HepG2 (cell line): ENCODE measurements around the gene SLC25A10. TPM values are rescaled to one million over a fixed set of nuclear protein-coding genes. Genes with fewer than 3 reads are reported as not detected.
A peak's percentile ranks its signal among the peaks of the same experiment; 100 is the strongest.

Source experiments
- CHD4 ChIP-seq: fragments of 200-600 bp; sonication (generic); IDR thresholded peaks from 2 replicates; pipeline ENCODE4 v1.7.0; 2017; ENCODE audit warnings: mild to moderate bottlenecking, low read length, borderline replicate concordance
- GATAD2A ChIP-seq: IDR thresholded peaks from 2 replicates; pipeline ENCODE4 v1.6.1; 2016
- HBP1 ChIP-seq: IDR thresholded peaks from 2 replicates; pipeline ENCODE4 v1.6.1; 2016; ENCODE audit warnings: low read depth, control low read depth
- HNF1A ChIP-seq, 2 experiments: sonication (generic) in 1 of 2; formaldehyde crosslinking in 1 of 2; IDR thresholded peaks; 2 replicates each; pipeline versions ENCODE4 v1.4.0 to v1.6.1; 2016 to 2020; ENCODE audit warnings: borderline replicate concordance in 1 of 2, low read depth in 1 of 2, mild to moderate bottlenecking in 1 of 2, missing genetic modification reagents in 1 of 2
- HNF4A ChIP-seq: sonication (generic); formaldehyde crosslinking; IDR thresholded peaks from 2 replicates; pipeline ENCODE4 v1.4.0; 2020; ENCODE audit warnings: missing genetic modification reagents
- RAD21 ChIP-seq: fragments of 450-650 bp; formaldehyde crosslinking; IDR thresholded peaks from 2 replicates; pipeline ENCODE4 v1.5.0; 2020; ENCODE audit warnings: mild to moderate bottlenecking
- ZNF687 ChIP-seq: sonication (generic); formaldehyde crosslinking; IDR thresholded peaks from 2 replicates; pipeline ENCODE4 v1.5.1; 2020; ENCODE audit warnings: mild to moderate bottlenecking, missing genetic modification reagents, moderate library complexity
- polyA plus RNA-seq, 8 experiments: library from polyadenylated mRNA; depleted of rRNA in 3 of 8; stranded (reverse) in 7 of 8; unstranded in 1 of 8; fragments of >200 nt; fragmentation: Illumina TruSeq in 4 of 8; extraction: Trizol in 4 of 8; gene quantifications; 2 replicates each; pipeline versions ENCODE4 v1.2.1 to v1.2.3, GENCODE V29; 2011 to 2016; ENCODE audit warnings: low read depth in 4 of 8, missing spikeins in 1 of 8, mixed read lengths in 1 of 8; ENCODE audit not compliant: insufficient read depth in 1 of 8
- total RNA-seq, 5 experiments: library from RNA; depleted of rRNA; stranded (reverse); fragments of >200 nt; fragmentation: Illumina TruSeq; extraction: Trizol; gene quantifications; 2 replicates each; pipeline ENCODE4 v1.2.3, GENCODE V29; 2016; ENCODE audit warnings: low read depth in 1 of 5

SLC25A10 gene
- total and polyA plus RNA-seq, 2 of the 13 experiments (the other 11 are each of a cell fraction or from before 2014, with no cell fraction given), result 46.5 to 140 TPM

GRCh38 chr17:81733507-81734404, 21.7 kb downstream of the SLC25A10 start (continued):
- peak; percentile 67 for TF ChIP-seq GATAD2A (CRISPR knock-in tag)
- 0 out of 2 replicates have a peak, but pooled peaks have one; percentile 39 for TF ChIP-seq HBP1 (CRISPR knock-in tag)
- TF ChIP-seq ZNF687 (CRISPR knock-in tag), result peak; percentile 64; the same call in 1 of the 2 replicates
- no peak for TF ChIP-seq HNF4A (CRISPR knock-in tag)
- TF ChIP-seq RAD21 (CRISPR knock-in tag), result peak; percentile 98
- no peak for TF ChIP-seq HNF1A (IDR thresholded peaks at IDR 0.05; ENCODE audit: low read depth)
- no peak for TF ChIP-seq HNF1A (CRISPR knock-in tag; IDR thresholded peaks at IDR 0.05; ENCODE audit: borderline replicate concordance)
- no peak for TF ChIP-seq CHD4
